HG02610 (cell line): Measurements from ENCODE around the gene EVL.

Experiments used
- ATAC-seq: cut with Tn5 transposase; IDR thresholded peaks from one replicate; pipeline ENCODE4 v1.9.1; 2021; ENCODE audit warnings: mild to moderate bottlenecking, moderate library complexity; ENCODE audit not compliant: unreplicated experiment

The EVL gene

DNA sequence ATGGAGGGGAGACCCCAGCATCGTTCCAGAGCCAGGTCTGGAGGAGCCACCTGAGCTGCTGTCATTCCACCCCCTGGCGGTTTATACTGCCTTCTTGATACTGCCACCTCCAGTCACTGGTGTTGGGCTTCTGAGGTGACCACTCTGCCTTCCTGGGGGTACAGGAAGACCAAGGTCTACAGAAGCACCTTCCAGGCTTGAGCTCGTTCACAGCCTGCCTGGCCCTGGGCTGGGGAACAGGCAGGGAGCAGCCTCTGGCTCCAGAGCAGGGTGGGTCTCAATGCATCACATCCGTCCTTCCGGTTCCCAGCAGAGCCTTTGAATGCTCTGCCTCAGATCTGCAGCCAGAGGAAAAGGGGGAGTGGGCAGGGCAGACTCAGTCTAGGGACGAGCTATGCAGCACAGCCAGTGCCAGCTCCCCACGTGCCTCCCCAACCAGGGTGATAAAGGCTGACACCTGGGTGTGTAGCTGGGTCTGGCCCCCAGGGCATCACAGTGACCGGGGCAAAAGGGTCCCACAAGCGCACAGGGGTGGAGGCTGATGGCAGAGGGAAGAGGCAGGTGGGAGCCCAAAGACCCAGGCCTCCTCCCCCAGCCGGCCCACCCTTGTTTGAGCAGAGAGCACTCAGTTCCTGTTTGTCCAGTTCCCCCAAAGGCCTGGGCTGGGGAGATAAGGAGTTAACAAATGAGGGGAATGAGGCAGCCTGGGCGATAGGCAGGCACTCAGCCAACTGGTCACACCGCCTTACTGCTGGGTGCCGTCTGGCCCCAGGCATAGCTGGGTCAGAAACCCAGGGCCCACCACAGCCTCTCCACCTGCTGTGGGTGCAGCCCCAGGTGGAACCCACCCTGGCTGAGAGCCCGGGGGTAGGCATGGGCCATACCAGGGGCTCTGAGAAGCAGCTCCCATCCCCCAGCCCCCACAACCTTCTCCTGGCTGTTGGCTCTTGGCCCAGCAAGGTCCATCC, 77.1 kb downstream of the EVL start:
- ATAC-seq: no peak

DNA sequence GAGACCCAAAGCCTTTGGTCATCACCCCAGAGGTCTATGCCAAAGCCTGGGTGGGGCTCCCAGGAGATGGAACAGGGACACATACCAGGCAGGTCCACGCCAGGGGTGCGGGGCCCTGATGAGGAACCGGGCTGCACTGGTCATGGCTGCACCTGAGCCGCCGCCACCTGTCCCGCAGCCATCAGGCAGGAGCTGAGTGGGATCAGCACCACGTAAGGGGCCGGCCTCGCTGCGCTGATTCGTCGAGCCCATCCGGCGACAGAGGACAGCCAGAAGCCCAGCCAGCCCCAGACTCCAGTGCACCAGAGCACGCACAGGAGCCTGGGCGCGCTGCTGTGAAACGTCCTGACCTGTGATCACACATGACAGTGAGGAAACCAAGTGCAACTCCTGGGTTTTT, 78.3 kb downstream of the EVL start:
- no peak for ATAC-seq

DNA sequence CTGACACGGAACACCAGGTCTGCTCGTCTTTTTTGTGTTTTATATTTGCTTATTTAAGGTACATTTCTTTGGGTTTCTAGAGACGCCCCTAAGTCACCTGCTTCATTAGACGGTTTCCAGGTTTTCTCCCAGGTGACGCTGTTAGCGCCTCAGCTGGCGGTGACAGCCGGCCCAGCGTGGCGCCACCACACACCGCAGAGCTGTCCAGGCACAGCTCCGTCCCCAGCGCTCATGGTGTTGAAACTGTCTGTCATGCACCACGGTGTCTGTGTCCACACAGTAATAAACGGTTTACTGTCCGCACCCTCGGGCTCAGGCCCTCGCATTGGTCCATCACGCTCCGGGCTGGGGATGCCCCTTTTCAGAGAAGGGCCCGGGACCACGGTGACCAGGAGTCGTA, 78.7 kb downstream of the EVL start:
- no peak for ATAC-seq

DNA sequence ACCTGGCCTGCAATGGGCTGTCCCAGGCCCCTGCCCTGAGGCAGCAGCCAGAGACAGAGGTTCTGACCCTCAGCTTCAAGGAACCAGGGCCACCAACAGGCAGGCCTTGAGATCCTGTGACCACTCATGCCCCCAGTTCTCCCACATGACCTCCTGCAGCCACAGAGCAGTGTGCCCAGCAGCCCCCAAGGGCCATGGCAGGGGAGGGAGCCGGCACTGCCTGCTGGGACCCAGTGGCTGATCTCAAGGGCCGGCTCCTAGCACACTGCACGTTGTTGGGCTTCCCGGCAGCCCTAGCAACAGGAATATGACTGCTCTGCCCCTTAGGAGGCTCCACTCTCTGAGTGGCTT, 79.4 kb downstream of the EVL start:
- no peak for ATAC-seq

DNA sequence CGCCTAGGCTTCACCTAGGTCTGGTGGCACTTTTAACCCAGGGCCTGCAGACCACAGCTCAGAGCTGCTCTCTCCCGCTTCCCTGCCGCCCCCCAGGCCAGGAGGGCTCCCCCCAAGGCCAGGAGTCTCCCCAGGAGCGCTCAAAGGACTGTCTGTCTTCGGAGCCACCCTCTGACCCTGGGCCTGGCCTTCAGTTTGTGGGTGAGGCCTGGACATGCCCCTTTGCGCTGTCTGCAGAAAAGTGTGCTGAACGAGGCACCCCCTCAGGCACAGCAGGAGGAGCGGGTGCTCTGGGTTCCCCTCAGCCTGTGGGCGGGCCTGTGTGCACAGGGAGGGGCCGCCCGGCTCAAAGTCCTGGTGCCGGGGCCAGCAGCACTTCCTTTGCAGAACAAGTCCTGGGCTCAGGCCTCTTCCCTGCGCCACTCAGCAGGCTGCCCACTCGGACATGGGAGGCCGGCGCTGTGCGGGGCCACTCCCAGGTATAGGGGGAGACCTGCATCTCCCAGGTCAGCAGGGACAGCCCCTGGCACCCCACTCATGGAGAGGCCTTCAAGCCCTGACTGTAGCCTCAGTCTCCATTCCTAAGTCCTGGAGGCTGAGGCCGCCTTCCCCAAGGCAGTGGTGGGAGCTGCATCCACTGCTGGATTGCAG, 79.9 kb downstream of the EVL start:
- no peak for ATAC-seq

DNA sequence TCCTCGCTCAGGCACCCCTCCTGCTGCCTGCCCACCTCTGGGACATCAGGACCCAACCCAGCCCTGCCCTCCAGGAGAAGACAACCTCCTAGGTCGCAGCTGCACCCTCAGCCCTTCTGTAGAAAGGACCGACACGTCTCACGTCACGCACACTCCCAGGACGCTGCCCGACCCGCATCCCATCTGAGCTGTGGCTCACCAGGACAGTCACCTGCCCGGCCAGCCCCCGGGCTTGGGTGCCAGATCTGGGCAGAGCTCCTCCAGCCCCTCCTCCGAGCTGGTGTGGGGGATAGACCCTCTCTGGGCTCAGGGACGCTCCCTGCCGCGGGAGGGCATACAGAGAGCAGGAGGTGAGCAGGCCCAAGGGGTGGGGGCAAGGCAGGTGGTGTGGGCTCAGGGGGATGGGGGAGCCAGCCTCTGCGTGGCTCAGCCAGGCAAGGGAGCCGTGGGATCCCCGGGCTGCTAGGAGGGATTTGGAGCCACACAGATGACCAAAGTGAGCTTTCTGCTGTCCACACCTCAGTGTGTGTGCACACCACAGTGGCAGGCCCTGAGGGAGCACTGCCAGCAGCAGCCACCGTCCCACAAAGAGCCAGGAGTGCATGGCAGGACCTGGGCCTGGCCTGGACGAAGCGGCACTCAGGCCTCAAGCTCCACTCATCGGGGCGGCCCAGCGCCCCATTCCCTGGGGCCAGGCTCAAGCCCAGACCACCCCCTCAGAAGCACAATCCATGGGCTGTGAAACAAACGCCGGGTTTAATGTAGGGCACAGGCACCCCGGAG, 80.7 kb downstream of the EVL start:
- no peak for ATAC-seq

DNA sequence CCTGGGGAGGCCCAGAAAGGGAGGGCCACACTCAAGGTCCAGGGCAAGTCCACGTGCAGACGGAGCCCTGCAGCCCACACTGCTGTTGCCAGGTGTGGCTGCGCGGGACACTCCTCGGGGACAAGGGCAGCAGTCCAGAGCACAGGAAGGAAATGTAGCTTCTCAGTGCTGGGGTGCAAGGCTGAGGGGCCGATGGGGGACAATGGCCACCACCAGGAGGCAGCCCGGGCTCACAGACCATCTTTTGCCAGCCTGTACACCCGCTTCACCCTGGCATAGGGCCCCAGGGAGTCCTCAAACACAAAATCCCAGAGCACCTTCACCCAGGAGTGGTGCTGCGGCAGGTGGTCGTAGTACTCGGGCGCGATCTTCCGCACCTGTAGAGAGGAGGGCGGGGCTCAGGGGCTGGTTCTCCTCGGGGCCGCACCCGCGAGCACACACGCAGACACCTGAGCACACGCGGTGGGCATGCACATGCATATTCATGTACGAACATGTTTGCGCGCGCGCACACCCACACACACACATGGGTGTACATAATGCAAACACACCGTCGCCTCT, 81.4 kb downstream of the EVL start:
- no peak for ATAC-seq

DNA sequence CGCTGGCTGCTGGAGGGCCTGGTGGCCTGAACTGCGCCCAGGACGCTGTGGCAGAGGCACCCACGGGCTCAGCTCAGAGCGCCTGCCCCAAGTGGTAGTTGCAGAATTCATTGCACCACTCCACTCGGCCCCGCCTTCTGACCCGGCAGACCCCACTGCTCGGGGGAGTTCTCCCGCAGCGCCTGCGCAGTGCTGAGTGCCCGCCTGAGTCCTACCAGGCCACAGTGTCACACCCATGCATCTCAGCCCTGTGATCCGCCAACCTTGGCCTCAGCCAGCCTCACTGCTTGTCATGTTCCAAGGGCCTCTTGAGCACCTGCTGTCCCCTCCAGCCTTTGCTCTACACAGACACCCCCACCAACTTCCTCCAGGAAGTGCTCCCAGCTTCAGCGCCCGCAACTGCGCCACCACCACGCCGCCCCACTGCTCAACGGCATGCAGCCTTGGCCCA, 82.0 kb downstream of the EVL start:
- ATAC-seq: no peak

DNA sequence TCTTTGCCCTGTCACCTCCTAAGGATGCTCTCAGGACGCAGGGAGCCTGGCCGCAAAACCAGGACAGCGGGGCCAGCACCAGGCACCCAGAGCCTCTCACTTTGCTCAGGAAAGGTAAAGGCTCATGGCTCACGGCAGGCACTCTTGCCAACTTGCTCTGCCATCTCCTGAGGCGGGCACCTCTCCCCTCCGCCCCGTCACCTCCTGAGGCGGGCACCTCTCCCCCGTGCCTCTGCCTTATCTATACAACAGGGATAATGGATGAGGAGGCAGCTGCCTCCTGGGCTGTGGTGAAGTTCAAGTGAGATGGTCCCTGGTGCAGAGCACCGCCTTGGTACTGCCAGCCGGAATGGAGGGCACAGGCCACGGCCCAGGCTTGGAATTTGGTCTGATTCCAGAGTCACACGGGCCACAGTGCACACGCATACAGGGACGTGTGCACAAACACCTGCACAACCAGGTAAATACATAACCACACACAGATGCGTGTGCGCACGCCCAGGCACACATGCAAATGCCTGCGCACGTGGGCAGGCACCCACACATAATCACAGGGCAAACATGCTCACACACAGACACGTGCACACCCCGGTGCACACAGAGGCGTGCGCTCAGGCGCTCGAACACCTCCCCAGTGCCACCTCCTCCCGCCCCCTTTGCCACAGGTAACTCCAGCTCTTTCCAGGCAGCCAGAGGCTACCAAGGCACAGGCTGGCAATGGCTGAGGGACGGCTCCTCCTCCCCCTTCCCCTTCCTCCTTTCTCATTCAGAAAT, 82.7 kb downstream of the EVL start:
- ATAC-seq: no peak

DNA sequence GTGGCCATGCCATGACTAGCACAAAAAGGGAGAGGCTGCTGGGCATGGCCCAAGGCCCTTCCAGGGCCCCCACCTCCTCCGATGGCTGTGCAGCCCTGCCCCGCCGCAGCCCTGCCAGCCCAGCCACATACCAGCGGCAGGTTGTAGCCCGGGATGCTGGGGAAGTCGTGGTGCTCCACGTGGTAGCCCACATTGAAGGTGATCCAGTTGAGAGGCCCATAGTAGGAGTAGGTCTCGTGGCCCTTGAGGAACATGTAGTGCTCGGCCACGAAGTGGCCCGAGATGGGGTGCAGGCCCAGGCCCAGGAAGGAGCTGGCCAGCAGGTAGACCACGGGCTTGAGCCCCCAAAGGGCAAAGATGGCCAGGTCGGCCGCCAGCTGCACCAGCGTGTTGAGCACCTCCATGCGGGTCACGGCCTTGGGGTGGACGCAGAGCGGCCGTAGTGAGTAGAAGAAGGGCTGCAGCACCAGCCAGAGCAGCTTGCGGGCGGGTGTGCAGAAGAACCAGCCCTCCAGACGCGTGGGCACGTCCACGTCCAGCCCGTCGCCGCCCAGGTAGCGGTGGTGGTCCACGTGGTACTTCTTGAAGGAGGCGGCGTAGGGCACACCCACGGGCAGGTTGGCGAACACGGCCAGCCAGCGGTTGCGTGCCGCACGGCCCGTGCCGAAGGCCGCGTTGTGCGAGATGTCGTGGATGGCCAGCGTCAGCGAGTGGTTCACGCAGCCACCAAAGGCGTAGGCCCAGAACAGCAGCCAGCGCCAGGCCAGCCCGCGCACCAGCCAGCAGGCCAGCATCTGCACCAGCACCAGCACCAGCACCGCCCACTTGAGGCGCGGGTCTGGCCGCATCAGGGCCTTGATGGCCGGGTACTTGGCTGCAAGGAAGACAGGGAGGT, 83.9 kb downstream of the EVL start:
- no peak for ATAC-seq

DNA sequence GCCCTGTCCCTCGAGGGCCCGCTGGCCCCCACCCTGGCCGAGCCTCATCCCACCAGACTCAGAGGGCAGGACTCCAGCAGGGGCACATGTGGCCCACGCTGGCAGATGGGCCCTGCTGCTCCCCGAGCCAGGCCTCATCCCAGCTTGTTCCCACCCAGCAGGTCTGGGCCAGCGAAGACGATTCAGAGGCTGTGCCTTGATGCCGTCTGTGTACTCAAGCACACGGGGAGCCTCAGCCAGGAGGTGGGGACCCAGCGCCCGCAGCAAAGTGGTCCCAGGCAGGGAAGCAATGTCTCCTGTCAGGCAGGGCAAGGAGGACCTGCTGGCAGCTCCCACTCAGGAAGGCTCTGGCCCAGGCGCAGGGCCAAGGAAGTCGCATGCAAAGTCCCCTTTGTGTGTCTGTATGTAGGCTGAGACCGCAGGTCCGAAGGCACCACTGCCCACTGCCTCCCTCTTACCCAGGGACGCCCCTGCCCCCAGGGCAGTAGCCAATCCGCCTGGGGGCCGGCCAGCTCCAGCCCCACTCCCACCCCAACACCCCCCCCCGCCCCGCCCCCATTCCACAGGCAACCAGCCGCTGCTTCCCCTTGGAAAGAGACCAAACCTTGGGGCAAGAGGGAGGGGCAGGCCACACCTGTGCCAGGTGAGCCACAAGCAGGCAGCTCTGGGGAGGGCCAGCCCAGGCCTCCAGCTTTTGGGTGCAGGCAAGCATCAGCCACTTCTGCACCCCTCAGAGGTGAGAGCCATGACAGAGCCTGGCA, 84.8 kb downstream of the EVL start:
- ATAC-seq: no peak

DNA sequence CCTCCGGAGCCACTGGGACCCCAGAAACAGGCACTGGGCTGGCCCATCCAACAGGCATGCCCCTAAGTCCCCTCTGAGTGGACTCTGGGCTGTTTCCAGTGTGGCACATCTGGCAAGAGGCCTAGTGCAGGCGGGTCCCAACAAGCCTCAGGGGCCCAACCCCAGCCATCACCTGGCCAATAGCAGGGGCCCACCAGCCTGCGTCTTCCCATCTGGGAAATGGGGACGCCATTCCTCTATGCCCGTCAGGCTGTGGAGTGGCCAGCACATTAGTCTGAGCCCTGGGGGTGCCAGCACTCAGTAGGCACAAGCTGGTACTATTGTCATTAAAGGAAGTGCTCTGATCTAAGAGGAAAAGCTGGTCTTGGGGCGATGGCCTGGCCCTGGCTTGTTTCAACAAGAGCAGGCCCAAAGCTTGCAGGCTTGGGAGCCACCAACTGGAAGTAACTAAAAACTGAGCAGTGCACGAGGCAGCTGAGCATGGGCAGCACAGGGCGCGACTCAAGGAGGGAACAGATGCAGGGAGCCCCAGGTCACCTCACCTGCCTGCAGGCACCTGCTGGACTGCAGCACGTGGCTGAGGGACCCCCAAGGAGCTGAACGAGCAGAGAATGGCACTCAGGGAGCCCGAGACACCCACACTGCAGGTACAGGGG, 85.8 kb downstream of the EVL start:
- no peak for ATAC-seq

DNA sequence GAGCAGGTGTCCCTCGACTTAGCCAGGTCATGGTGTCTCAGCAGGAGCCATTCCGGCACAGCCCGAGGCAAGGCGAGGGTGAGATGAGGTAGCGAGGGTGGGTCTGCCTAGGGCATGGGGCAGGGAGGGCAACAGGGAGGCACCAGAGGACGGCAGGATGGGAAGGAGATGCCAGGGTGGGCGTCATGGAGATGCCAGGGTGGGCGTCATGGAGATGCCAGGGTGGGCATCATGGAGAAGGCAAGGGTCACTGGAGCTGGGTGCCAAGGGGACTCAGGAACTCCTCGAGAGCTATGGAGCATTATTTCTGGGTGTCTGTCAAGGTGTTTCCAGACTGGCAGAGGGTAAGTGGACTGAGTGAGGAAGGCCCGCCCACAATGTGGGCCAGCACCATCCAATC, 86.9 kb downstream of the EVL start:
- ATAC-seq: no peak

DNA sequence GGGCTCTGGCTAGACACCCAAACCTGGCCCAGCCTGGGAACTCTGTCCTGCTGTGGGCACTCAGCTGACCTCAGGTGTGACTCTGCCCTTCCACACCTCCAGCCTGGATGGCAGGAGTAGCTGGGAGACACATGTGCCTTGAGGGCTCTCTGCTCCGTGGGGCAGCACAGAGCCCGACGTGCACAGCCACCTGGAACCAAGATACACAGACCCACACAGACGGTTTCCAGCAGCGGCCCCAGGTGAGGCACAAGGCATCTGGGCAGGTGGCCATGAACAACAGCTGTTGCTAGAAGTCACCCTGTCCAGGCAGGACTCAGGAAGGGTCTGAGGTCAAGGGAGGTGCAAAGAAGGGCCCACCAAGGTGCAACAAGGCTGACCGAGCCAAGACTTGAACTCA, 88.3 kb downstream of the EVL start:
- ATAC-seq: no peak

DNA sequence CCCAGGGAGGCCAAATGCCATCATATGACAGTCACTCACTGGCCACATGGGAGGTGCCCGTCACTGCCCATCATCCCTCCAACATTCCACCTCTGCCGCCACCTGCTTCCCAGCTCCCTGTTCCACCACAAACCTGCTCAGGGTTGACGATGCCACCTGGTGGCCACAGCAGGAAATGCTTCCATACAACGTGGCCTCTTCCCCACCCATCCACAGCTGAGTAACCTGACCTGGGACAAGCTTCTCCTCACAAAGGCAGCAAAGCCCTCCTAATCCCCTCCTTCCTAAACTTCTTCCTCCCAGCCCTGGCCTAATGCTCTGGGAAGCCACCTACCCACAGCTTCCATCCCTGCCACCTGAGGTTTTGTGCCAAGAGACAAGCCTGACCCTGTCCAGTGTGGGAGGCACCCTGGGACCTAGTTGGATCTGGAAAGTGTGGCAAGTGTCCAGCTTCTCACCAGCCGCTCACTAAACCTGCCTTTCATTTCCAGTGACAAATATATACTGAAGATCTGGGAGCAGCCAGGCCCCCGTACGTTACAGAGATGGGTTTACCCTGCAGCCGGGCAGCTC, 89.9 kb downstream of the EVL start:
- ATAC-seq: no peak

DNA sequence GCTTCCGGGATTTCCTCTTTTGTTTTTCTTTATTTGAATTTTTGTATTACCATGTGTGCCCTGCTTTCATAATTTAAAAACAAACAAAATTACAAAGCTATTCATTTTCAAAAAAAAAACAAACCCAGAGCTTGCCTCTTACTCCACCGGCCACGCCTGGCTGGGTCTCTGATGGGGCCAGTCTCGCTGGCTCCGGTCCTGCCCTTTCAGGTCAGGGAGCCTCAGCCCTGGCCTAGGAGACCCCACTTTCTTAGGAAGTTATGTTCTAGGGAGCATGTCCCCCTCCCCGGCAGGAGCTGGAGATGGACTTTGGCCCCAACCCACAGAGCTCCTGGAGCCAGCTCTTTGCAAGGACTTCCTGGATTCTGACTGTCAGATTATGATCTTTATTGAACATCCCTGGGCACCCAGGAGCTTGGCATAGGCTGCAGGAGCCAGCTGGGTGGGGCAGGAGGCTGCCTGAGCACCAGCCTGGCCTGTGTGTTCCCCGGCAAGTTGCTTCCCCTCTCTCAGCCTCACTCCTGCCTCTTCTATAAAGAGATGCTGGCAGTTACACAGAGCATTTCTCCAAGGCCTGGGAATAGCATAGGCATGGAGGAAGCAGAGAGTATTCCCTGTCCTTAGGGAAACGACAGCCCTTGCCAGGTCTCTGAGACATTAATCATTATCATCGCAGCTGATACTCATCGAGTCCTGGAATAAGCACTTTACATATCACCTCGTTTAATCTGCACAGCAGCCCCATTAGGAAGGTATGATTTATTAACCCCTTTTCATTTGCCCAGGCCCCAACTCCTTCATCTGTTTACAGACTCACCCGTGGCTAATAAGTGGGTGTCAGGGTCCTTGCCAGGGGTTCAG, 90.8 kb downstream of the EVL start:
- no peak for ATAC-seq

DNA sequence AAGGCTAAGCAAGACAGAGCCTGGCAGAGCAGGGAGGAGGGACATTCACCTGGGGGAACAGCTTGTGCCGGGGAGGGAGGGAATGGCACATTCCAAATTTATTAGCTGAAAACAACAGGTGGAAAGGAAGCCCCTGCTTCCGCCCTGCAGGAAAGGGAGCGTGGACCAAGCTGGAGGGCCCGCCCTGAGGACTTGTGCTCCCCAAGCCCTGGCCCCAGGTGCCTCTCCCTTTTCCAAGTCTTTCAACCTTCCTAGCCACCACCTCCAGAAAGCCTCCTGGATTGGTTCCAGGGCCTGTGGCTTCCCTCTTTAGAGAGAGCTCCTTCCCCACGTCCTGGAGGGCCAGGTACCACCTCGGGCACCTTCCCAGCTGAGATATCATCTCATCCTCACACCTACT, 91.6 kb downstream of the EVL start:
- ATAC-seq: no peak
